PFSK-1 (cell line): ENCODE results near the gene PTTG2.

ENCODE experiments used
- FOXP2 ChIP-seq: optimal IDR thresholded peaks from 2 replicates; pipeline ENCODE3; 2011; ENCODE audit warnings: borderline replicate concordance, control low read depth, inconsistent platforms; ENCODE audit not compliant: insufficient read depth; ENCODE audit errors: extremely low read length, extremely low read depth
- POLR2AphosphoS5 ChIP-seq: IDR thresholded peaks from 2 replicates; pipeline ENCODE4 v1.6.1; 2012; ENCODE audit warnings: low read depth, mild to moderate bottlenecking, control low read depth, low read length, moderate library complexity
- REST ChIP-seq, 2 experiments: IDR thresholded peaks; 2 replicates each; pipeline versions ENCODE4 v1.6.1 to v1.8.0; 2011 to 2012; ENCODE audit warnings: low read depth in 2 of 2, low read length in 2 of 2, control low read depth in 1 of 2, inconsistent platforms in 1 of 2, mild to moderate bottlenecking in 1 of 2, moderate library complexity in 1 of 2; ENCODE audit not compliant: insufficient read depth in 1 of 2
- SIN3A ChIP-seq: IDR thresholded peaks from 2 replicates; pipeline ENCODE4 v1.6.1; 2012; ENCODE audit warnings: mild to moderate bottlenecking, low read length, moderate library complexity, borderline replicate concordance; ENCODE audit not compliant: insufficient read depth
- TAF1 ChIP-seq: IDR thresholded peaks from 2 replicates; pipeline ENCODE4 v1.6.1; 2012; ENCODE audit warnings: low read length, control low read depth, borderline replicate concordance; ENCODE audit not compliant: insufficient read depth

GRCh38 chr4:37948542-37948941 is 11.7 kb upstream of the PTTG2 start:
- no peak for TF ChIP-seq POLR2AphosphoS5
- no peak for TF ChIP-seq TAF1
- no peak for TF ChIP-seq REST (IDR thresholded peaks at IDR 0.05; ENCODE audit: insufficient read depth in 1 of 2, low read depth in 2 of 2, low read length in 2 of 2)
- no peak for TF ChIP-seq SIN3A
- TF ChIP-seq FOXP2 = no peak
